GM23338 (cell line): ENCODE data around the gene TRAM2. TPM values are rescaled to one million over a fixed set of nuclear protein-coding genes. Genes with fewer than 3 reads are reported as not detected.

ENCODE experiments used
- ATAC-seq: fragments of 200-7000 bp; cut with Tn5 transposase; 3 replicates; pipeline ENCODE4 v1.9.1; 2020
- DNase-seq: peaks from one replicate; pipeline ENCODE4 v3.0.0-alpha.2; 2015; ENCODE audit warnings: low spot score
- H2AFZ ChIP-seq: fragments of 200-600 bp; sonication (generic); 2 replicates; pipeline ENCODE4 v1.8.0; 2016; ENCODE audit warnings: antibody characterized with exemption, mild to moderate bottlenecking, moderate library complexity
- H3F3A ChIP-seq: fragments of 200-600 bp; sonication (generic); replicated peaks from 2 replicates; pipeline ENCODE4 v1.8.0; 2017; ENCODE audit warnings: antibody characterized with exemption, mixed run types, low read depth
- H3K27ac ChIP-seq: fragments of 200-600 bp; sonication (generic); 2 replicates; pipeline ENCODE4 v1.6.1; 2016; ENCODE audit warnings: low read depth
- H3K27me3 ChIP-seq: fragments of 200-600 bp; sonication (generic); 2 replicates; pipeline ENCODE4 v1.8.0; 2016; ENCODE audit warnings: mild to moderate bottlenecking, mixed run types, moderate library complexity; ENCODE audit not compliant: insufficient read depth
- H3K36me3 ChIP-seq: fragments of 200-600 bp; sonication (generic); 2 replicates; pipeline ENCODE4 v1.8.0; 2016; ENCODE audit warnings: mild to moderate bottlenecking; ENCODE audit not compliant: insufficient read depth
- H3K4me1 ChIP-seq: fragments of 200-600 bp; sonication (generic); 2 replicates; pipeline ENCODE4 v1.8.0; 2016; ENCODE audit warnings: mild to moderate bottlenecking, moderate library complexity; ENCODE audit not compliant: insufficient read depth
- H3K4me2 ChIP-seq: fragments of 200-600 bp; sonication (generic); 2 replicates; pipeline ENCODE4 v1.7.1; 2017; ENCODE audit warnings: mixed run types
- H3K4me3 ChIP-seq: fragments of 200-600 bp; sonication (generic); 2 replicates; pipeline ENCODE4 v1.6.1; 2016; ENCODE audit warnings: mixed run types
- H3K79me2 ChIP-seq: fragments of 200-600 bp; sonication (generic); replicated peaks from 2 replicates; pipeline ENCODE4 v1.8.0; 2017; ENCODE audit warnings: mild to moderate bottlenecking; ENCODE audit not compliant: insufficient read depth
- H3K9me2 ChIP-seq: fragments of 200-600 bp; sonication (generic); 2 replicates; pipeline ENCODE4 v1.8.0; 2017; ENCODE audit not compliant: insufficient read depth
- H4K20me1 ChIP-seq: fragments of 200-600 bp; sonication (generic); replicated peaks from 2 replicates; pipeline ENCODE4 v1.8.0; 2017; ENCODE audit warnings: mild to moderate bottlenecking; ENCODE audit not compliant: insufficient read depth
- H3K27ac Mint-ChIP-seq: 2 replicates; pipeline ENCODE4 v1.8.0; 2020; ENCODE audit warnings: inconsistent platforms, mild to moderate bottlenecking, moderate library complexity, mixed read lengths
- H3K27me3 Mint-ChIP-seq: 3 replicates; pipeline ENCODE4 v1.8.0; 2022; ENCODE audit warnings: low read depth, mild to moderate bottlenecking, moderate library complexity, mixed read lengths, inconsistent platforms; ENCODE audit not compliant: insufficient read depth, poor library complexity
- H3K36me3 Mint-ChIP-seq: 3 replicates; pipeline ENCODE4 v1.8.0; 2021; ENCODE audit warnings: low read depth, mild to moderate bottlenecking, inconsistent platforms, moderate library complexity, mixed read lengths
- H3K4me1 Mint-ChIP-seq: 3 replicates; pipeline ENCODE4 v1.8.0; 2020; ENCODE audit warnings: mild to moderate bottlenecking, inconsistent platforms, mixed read lengths
- H3K4me3 Mint-ChIP-seq: 3 replicates; pipeline ENCODE4 v1.8.0; 2021; ENCODE audit warnings: moderate library complexity, mild to moderate bottlenecking, inconsistent platforms, mixed read lengths
- H3K9me3 Mint-ChIP-seq: 3 replicates; pipeline ENCODE4 v1.8.0; 2020; ENCODE audit warnings: moderate library complexity, mild to moderate bottlenecking, inconsistent platforms, mixed read lengths
- CREB1 ChIP-seq: fragments of 250-450 bp; sonication (Bioruptor Pico); IDR thresholded peaks from 2 replicates; pipeline ENCODE4 v1.5.0; 2020; ENCODE audit warnings: low read depth, mild to moderate bottlenecking, moderate library complexity
- JUNB ChIP-seq: IDR thresholded peaks from one replicate; pipeline ENCODE4 v1.6.1; 2016; ENCODE audit warnings: antibody characterized with exemption; ENCODE audit not compliant: unreplicated experiment
- NANOG ChIP-seq: IDR thresholded peaks from 2 replicates; pipeline ENCODE4 v1.6.1; 2016; ENCODE audit warnings: antibody characterized with exemption, borderline replicate concordance
- POLR2AphosphoS5 ChIP-seq: IDR thresholded peaks from 2 replicates; pipeline ENCODE4 v1.6.1; 2016; ENCODE audit warnings: antibody characterized with exemption, low read depth
- polyA plus RNA-seq: library from polyadenylated mRNA; unstranded; fragments of >200 nt; fragmentation: Nextera tagmentation; extraction: Ambion mirVana; gene quantifications from 2 replicates; pipeline ENCODE4 v1.2.1, GENCODE V29; 2016
- total RNA-seq: library from RNA; depleted of rRNA; stranded (reverse); fragments of >200 nt; shearing (Covaris generic); gene quantifications from 2 replicates; pipeline ENCODE4 v1.2.3, GENCODE V29; 2014
- TF ChIP-seq, protein P1 (sequence below), 2 experiments: fragments of 200-600 bp in 1 of 2; sonication (generic) in 1 of 2; conservative IDR thresholded peaks; 2 replicates each; pipeline versions ENCODE4 v1.5.1 to v1.6.1; 2016 to 2017; ENCODE audit warnings: antibody characterized with exemption in 2 of 2, low read depth in 2 of 2, mild to moderate bottlenecking in 2 of 2, moderate library complexity in 1 of 2
- TF ChIP-seq, protein P2 (sequence below): IDR thresholded peaks from one replicate; pipeline ENCODE4 v1.6.1; 2018; ENCODE audit warnings: antibody characterized with exemption; ENCODE audit not compliant: unreplicated experiment
- TF ChIP-seq, protein P3 (sequence below): IDR thresholded peaks from 2 replicates; pipeline ENCODE4 v1.6.1; 2016; ENCODE audit warnings: antibody characterized with exemption
- TF ChIP-seq, protein P4 (sequence below): fragments of 250-450 bp; sonication (Bioruptor Pico); IDR thresholded peaks from 2 replicates; pipeline ENCODE4 v1.5.0; 2020; ENCODE audit warnings: mild to moderate bottlenecking, moderate library complexity

Gene TRAM2
- total and polyA plus RNA-seq, 2 experiments from 2014 or later, result 4.0 to 14.0 TPM

DNA sequence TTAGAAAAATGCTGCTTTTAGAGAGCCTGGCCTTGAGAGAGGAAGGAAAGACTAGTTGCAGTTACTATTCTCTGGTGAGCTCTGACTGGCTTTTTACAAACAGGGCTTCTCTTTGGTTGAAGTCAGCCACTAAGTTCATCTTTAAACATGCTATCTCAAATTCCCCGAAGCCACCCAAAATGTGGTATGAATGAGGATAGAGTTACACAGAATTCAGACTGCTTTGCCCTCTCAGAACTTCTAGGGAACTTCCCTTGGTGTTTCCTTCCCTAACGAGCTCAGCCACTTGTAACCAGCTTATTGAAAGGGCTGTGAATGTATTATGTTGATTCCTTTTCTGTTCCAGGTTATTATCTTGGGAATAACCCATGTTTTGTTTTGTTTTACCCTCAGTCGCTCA is 83.2 kb downstream of the TRAM2 start (continued):
- TF ChIP-seq, protein P1, sequence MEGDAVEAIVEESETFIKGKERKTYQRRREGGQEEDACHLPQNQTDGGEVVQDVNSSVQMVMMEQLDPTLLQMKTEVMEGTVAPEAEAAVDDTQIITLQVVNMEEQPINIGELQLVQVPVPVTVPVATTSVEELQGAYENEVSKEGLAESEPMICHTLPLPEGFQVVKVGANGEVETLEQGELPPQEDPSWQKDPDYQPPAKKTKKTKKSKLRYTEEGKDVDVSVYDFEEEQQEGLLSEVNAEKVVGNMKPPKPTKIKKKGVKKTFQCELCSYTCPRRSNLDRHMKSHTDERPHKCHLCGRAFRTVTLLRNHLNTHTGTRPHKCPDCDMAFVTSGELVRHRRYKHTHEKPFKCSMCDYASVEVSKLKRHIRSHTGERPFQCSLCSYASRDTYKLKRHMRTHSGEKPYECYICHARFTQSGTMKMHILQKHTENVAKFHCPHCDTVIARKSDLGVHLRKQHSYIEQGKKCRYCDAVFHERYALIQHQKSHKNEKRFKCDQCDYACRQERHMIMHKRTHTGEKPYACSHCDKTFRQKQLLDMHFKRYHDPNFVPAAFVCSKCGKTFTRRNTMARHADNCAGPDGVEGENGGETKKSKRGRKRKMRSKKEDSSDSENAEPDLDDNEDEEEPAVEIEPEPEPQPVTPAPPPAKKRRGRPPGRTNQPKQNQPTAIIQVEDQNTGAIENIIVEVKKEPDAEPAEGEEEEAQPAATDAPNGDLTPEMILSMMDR (conservative IDR thresholded peaks at IDR 0.05; ENCODE audit: low read depth in 2 of 2), result no peak
- TF ChIP-seq, protein P2, sequence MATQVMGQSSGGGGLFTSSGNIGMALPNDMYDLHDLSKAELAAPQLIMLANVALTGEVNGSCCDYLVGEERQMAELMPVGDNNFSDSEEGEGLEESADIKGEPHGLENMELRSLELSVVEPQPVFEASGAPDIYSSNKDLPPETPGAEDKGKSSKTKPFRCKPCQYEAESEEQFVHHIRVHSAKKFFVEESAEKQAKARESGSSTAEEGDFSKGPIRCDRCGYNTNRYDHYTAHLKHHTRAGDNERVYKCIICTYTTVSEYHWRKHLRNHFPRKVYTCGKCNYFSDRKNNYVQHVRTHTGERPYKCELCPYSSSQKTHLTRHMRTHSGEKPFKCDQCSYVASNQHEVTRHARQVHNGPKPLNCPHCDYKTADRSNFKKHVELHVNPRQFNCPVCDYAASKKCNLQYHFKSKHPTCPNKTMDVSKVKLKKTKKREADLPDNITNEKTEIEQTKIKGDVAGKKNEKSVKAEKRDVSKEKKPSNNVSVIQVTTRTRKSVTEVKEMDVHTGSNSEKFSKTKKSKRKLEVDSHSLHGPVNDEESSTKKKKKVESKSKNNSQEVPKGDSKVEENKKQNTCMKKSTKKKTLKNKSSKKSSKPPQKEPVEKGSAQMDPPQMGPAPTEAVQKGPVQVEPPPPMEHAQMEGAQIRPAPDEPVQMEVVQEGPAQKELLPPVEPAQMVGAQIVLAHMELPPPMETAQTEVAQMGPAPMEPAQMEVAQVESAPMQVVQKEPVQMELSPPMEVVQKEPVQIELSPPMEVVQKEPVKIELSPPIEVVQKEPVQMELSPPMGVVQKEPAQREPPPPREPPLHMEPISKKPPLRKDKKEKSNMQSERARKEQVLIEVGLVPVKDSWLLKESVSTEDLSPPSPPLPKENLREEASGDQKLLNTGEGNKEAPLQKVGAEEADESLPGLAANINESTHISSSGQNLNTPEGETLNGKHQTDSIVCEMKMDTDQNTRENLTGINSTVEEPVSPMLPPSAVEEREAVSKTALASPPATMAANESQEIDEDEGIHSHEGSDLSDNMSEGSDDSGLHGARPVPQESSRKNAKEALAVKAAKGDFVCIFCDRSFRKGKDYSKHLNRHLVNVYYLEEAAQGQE, result no peak
- no peak for TF ChIP-seq JUNB
- TF ChIP-seq NANOG, result no peak
- TF ChIP-seq, protein P3, sequence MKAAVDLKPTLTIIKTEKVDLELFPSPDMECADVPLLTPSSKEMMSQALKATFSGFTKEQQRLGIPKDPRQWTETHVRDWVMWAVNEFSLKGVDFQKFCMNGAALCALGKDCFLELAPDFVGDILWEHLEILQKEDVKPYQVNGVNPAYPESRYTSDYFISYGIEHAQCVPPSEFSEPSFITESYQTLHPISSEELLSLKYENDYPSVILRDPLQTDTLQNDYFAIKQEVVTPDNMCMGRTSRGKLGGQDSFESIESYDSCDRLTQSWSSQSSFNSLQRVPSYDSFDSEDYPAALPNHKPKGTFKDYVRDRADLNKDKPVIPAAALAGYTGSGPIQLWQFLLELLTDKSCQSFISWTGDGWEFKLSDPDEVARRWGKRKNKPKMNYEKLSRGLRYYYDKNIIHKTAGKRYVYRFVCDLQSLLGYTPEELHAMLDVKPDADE, result no peak
- no peak for TF ChIP-seq CREB1 (CRISPR knock-in tag)

DNA sequence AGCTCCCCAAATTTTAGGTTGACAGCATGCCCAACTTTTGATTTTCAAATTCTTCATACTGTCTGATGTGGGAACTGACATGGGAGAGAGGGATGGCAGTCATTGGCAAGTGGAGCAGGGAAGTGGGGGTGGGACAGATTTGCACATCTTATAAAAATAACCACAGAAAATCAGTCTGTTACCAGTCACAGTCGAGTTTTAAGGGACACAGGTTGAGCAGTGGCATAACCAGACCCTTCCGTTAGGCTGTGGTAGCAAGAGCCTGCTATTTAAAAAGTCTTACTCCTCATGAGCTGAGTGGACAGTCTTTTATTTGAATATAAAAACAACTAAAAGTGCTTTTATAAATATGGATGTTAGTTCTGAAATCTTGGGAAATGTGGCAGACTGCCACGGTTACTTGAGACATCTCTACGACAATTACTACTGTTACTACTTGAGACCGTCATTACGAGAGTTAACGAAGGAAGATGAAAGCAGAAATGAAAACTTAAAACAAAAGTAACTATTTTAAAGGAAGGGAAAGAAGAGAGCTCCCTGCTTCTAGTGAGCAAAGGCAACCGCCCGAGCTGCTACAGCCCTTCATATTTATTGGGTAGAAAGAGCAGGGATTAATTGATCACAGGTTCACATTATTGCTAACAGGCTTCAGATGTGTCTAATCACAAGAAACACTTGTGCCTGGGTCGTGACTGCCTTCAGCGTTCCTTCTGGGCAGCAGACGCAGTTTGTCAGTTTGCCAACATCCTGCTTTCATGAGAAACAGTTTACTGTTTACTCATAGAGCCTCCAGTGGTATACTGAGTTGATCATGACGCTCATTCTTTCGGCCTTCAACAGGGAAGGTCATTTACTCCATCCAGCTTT is 85.4 kb downstream of the TRAM2 start:
- Histone ChIP-seq H3K4me1 (no peaks in the 10 kb centered on the region), H3K9me2 (no peaks in the 10 kb centered on the region), H2AFZ (no peak overlapping the region), H3F3A (no peaks in the 10 kb centered on the region), H3K27me3 (no peaks in the 10 kb centered on the region), H3K4me2 (no peak overlapping the region), H3K4me3 (no peak overlapping the region), H4K20me1 (no peaks in the 10 kb centered on the region; the same call in 1 of the 2 replicates), H3K27ac (no peak overlapping the region), H3K79me2 (no peaks in the 10 kb centered on the region), H3K36me3 (no peaks in the 10 kb centered on the region)
- ATAC-seq, result no peak
- H3K4me1 Mint-ChIP-seq, result no peaks in the 10 kb centered on the region
- peaks cover 12% of the 10 kb centered on the region; the same call in 2 of the 3 replicates for H3K36me3 Mint-ChIP-seq
- no peak overlapping the region for H3K4me3 Mint-ChIP-seq
- peaks cover 5% of the 10 kb centered on the region for H3K27me3 Mint-ChIP-seq
- no peak for DNase-seq
- H3K9me3 Mint-ChIP-seq, result no peaks in the 10 kb centered on the region
- H3K27ac Mint-ChIP-seq, result no peak overlapping the region
- TF ChIP-seq, protein P4, sequence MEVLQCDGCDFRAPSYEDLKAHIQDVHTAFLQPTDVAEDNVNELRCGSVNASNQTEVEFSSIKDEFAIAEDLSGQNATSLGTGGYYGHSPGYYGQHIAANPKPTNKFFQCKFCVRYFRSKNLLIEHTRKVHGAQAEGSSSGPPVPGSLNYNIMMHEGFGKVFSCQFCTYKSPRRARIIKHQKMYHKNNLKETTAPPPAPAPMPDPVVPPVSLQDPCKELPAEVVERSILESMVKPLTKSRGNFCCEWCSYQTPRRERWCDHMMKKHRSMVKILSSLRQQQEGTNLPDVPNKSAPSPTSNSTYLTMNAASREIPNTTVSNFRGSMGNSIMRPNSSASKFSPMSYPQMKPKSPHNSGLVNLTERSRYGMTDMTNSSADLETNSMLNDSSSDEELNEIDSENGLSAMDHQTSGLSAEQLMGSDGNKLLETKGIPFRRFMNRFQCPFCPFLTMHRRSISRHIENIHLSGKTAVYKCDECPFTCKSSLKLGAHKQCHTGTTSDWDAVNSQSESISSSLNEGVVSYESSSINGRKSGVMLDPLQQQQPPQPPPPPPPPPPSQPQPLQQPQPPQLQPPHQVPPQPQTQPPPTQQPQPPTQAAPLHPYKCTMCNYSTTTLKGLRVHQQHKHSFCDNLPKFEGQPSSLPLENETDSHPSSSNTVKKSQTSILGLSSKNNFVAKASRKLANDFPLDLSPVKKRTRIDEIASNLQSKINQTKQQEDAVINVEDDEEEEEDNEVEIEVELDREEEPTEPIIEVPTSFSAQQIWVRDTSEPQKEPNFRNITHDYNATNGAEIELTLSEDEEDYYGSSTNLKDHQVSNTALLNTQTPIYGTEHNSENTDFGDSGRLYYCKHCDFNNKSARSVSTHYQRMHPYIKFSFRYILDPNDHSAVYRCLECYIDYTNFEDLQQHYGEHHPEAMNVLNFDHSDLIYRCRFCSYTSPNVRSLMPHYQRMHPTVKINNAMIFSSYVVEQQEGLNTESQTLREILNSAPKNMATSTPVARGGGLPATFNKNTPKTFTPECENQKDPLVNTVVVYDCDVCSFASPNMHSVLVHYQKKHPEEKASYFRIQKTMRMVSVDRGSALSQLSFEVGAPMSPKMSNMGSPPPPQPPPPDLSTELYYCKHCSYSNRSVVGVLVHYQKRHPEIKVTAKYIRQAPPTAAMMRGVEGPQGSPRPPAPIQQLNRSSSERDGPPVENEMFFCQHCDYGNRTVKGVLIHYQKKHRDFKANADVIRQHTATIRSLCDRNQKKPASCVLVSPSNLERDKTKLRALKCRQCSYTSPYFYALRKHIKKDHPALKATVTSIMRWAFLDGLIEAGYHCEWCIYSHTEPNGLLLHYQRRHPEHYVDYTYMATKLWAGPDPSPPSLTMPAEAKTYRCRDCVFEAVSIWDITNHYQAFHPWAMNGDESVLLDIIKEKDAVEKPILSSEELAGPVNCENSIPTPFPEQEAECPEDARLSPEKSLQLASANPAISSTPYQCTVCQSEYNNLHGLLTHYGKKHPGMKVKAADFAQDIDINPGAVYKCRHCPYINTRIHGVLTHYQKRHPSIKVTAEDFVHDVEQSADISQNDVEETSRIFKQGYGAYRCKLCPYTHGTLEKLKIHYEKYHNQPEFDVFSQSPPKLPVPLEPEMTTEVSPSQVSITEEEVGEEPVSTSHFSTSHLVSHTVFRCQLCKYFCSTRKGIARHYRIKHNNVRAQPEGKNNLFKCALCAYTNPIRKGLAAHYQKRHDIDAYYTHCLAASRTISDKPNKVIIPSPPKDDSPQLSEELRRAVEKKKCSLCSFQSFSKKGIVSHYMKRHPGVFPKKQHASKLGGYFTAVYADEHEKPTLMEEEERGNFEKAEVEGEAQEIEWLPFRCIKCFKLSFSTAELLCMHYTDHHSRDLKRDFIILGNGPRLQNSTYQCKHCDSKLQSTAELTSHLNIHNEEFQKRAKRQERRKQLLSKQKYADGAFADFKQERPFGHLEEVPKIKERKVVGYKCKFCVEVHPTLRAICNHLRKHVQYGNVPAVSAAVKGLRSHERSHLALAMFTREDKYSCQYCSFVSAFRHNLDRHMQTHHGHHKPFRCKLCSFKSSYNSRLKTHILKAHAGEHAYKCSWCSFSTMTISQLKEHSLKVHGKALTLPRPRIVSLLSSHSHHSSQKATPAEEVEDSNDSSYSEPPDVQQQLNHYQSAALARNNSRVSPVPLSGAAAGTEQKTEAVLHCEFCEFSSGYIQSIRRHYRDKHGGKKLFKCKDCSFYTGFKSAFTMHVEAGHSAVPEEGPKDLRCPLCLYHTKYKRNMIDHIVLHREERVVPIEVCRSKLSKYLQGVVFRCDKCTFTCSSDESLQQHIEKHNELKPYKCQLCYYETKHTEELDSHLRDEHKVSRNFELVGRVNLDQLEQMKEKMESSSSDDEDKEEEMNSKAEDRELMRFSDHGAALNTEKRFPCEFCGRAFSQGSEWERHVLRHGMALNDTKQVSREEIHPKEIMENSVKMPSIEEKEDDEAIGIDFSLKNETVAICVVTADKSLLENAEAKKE, result no peak
- TF ChIP-seq POLR2AphosphoS5 (no peak), JUNB (no peak)
- TF ChIP-seq, protein P1 (conservative IDR thresholded peaks at IDR 0.05; ENCODE audit: low read depth in 2 of 2), result no peak
